GM12878 (cell line): Measurements from ENCODE around the gene CXXC5. TPM values are rescaled to one million over a fixed set of nuclear protein-coding genes. Genes with fewer than 3 reads are reported as not detected.

ENCODE experiments used
- ATAC-seq: fragments of 200-7000 bp; cut with Tn5 transposase; 3 replicates; pipeline ENCODE4 v1.9.1; 2020; ENCODE audit warnings: mild to moderate bottlenecking, moderate library complexity
- BruUV-seq: library from RNA; stranded (reverse); fragments of 400-500 nt; replicated peaks from 2 replicates; lab custom pipeline; 2021; lab: Mats Ljungman, UMichigan
- CTCF ChIA-PET: fragments of 300-600 bp; sonication (Branson Sonifier 250); formaldehyde crosslinking; extraction: SDS; loops from one replicate; lab custom pipeline; 2021; ENCODE audit warnings: inconsistent platforms; lab: Yijun Ruan, JAX
- POLR2A ChIA-PET: fragments of 350-600 bp; formaldehyde crosslinking; extraction: SDS; loops from one replicate; lab custom pipeline; 2021; ENCODE audit warnings: inconsistent platforms; lab: Charles Lee
- RAD21 ChIA-PET: fragments of 300-600 bp; sonication (Branson Sonifier 250); formaldehyde crosslinking; loops from one replicate; lab custom pipeline; 2023; ENCODE audit warnings: antibody characterized with exemption; ENCODE audit not compliant: unreplicated experiment; lab: Charles Lee
- SMC1A ChIA-PET: fragments of 300-600 bp; sonication (Branson Sonifier 250); formaldehyde crosslinking; loops from one replicate; lab custom pipeline; 2023; ENCODE audit not compliant: unreplicated experiment, uncharacterized antibody; lab: Charles Lee
- DNase-seq: peaks from one replicate; pipeline ENCODE4 v3.0.0-alpha.2; 2011; ENCODE audit warnings: low read depth, low spot score
- FAIRE-seq: peaks from 3 replicates; lab custom pipeline; 2011; peaks lifted over from hg19 to GRCh38; lab: Jason Lieb, UNC
- H2AFZ ChIP-seq: 2 replicates; pipeline ENCODE4 v1.6.0; 2011; ENCODE audit warnings: low read depth, low read length, control low read depth; ENCODE audit not compliant: control insufficient read depth
- H3K27ac ChIP-seq: 2 replicates; pipeline ENCODE4 v1.5.1; 2011; ENCODE audit warnings: control low read depth; ENCODE audit not compliant: control insufficient read depth, insufficient read depth
- H3K27me3 ChIP-seq, 2 experiments: replicated peaks in 1 of 2; 2 replicates each; pipeline versions ENCODE4 v1.6.0 to v1.6.1; 2011; ENCODE audit warnings: low read length in 1 of 2; ENCODE audit not compliant: control insufficient read depth in 2 of 2, insufficient read depth in 2 of 2
- H3K36me3 ChIP-seq, 2 experiments: 2 replicates each; pipeline ENCODE4 v1.5.1; 2011; ENCODE audit warnings: low read length in 1 of 2; ENCODE audit not compliant: control insufficient read depth in 2 of 2, insufficient read depth in 2 of 2
- H3K4me1 ChIP-seq: 2 replicates; pipeline ENCODE4 v1.6.1; 2011; ENCODE audit warnings: mild to moderate bottlenecking, low read length, moderate library complexity, mixed read lengths; ENCODE audit not compliant: control insufficient read depth, insufficient read depth
- H3K4me2 ChIP-seq: 2 replicates; pipeline ENCODE4 v1.6.0; 2011; ENCODE audit warnings: control low read depth; ENCODE audit not compliant: control insufficient read depth, insufficient read depth
- H3K4me3 ChIP-seq: fragments of 200-600 bp; sonication (generic); 2 replicates; pipeline ENCODE4 v1.5.1; 2016
- H3K79me2 ChIP-seq: 2 replicates; pipeline ENCODE4 v1.6.0; 2011; ENCODE audit warnings: low read length; ENCODE audit not compliant: control insufficient read depth, insufficient read depth
- H3K9ac ChIP-seq: 2 replicates; pipeline ENCODE4 v1.8.0; 2011; ENCODE audit warnings: low read length, control low read depth, mixed read lengths; ENCODE audit not compliant: control insufficient read depth, insufficient read depth
- H3K9me3 ChIP-seq: replicated peaks from 3 replicates; pipeline ENCODE4 v1.5.1; 2011; ENCODE audit warnings: mild to moderate bottlenecking, low read length; ENCODE audit not compliant: control insufficient read depth, insufficient read depth
- H4K20me1 ChIP-seq: 2 replicates; pipeline ENCODE4 v1.6.0; 2011; ENCODE audit not compliant: control insufficient read depth, insufficient read depth
- CHD4 ChIP-seq: fragments of 200-600 bp; sonication (generic); IDR thresholded peaks from 2 replicates; pipeline ENCODE4 v1.6.1; 2016; ENCODE audit warnings: mild to moderate bottlenecking
- EGR1 ChIP-seq, 2 experiments: IDR thresholded peaks; 1 replicate in 1 of 2; 2 replicates in 1 of 2; pipeline ENCODE4 v1.6.1; 2011 to 2012; ENCODE audit warnings: low read depth in 2 of 2, low read length in 2 of 2, borderline replicate concordance in 1 of 2, mild to moderate bottlenecking in 1 of 2, moderate library complexity in 1 of 2
- HDGF ChIP-seq: fragments of 450-650 bp; IDR thresholded peaks from 2 replicates; pipeline ENCODE4 v1.6.1; 2016; ENCODE audit warnings: antibody characterized with exemption
- NFYB ChIP-seq: IDR thresholded peaks from 2 replicates; pipeline ENCODE4 v1.6.1; 2011; ENCODE audit warnings: low read depth, mild to moderate bottlenecking, low read length, improper control_type of control experiment, moderate library complexity; ENCODE audit not compliant: insufficient read depth
- STAT1 ChIP-seq: fragments of 450-650 bp; conservative IDR thresholded peaks from 2 replicates; pipeline ENCODE4 v1.6.1; 2014; ENCODE audit warnings: antibody characterized with exemption, mild to moderate bottlenecking
- TCF12 ChIP-seq: IDR thresholded peaks from 2 replicates; pipeline ENCODE4 v1.6.1; 2011; ENCODE audit warnings: low read depth, mild to moderate bottlenecking, low read length
- TCF7 ChIP-seq: IDR thresholded peaks from 2 replicates; pipeline ENCODE4 v1.6.1; 2014; ENCODE audit warnings: antibody characterized with exemption, borderline replicate concordance
- USF1 ChIP-seq: IDR thresholded peaks from 2 replicates; pipeline ENCODE4 v1.6.1; 2011; ENCODE audit warnings: borderline replicate concordance, low read depth, mild to moderate bottlenecking, moderate library complexity, mixed read lengths, low read length; ENCODE audit not compliant: insufficient read depth; ENCODE audit errors: extremely low read length
- WGBS: methylation state at CpG from one replicate; pipeline ENCODE4 v1.1.6; 2016; ENCODE audit warnings: low lambda C conversion rate; ENCODE audit not compliant: insufficient replicate concordance, insufficient coverage; ENCODE audit errors: missing lambda C conversion rate; 5-methylcytosine and 5-hydroxymethylcytosine counted together
- in situ Hi-C: fragments of 300-500 bp; cut with MboI; formaldehyde crosslinking; loops from 9 replicates; pipeline ENCODE4 v1.14.3; 2018; ENCODE audit warnings: mixed read lengths
- intact Hi-C: fragments of 100-400 bp; cut with micrococcal nuclease; formaldehyde crosslinking; loops from one replicate; pipeline ENCODE4 v1.14.2; 2022; ENCODE audit not compliant: unreplicated experiment
- polyA plus RNA-seq, 11 experiments: library from polyadenylated mRNA; depleted of rRNA in 4 of 11; unstranded in 6 of 11; stranded (reverse) in 5 of 11; fragments of >200 nt; fragmentation: Nextera tagmentation in 4 of 11; fragmentation: Illumina TruSeq in 1 of 11; extraction: Ambion mirVana in 4 of 11; extraction: Trizol in 1 of 11; gene quantifications; 1 replicate in 1 of 11; 2 replicates in 10 of 11; pipeline versions ENCODE4 v1.2.1 to v1.2.3, GENCODE V29; 2011 to 2016; ENCODE audit warnings: inconsistent platforms in 2 of 11, missing spikeins in 2 of 11, low read depth in 1 of 11
- total RNA-seq, 4 experiments: library from RNA; depleted of rRNA in 3 of 4; stranded (reverse); fragments of >200 nt in 3 of 4; fragmentation: Illumina TruSeq in 1 of 4; extraction: Trizol in 1 of 4; gene quantifications; 2 replicates each; pipeline versions ENCODE4 v1.2.1 to v1.2.3, GENCODE V29; 2013 to 2021

CXXC5 gene
- total and polyA plus RNA-seq, 10 of the 15 experiments (the other 5 are each of a cell fraction or from before 2014, with no cell fraction given) = 1.8 to 90.8 (median 40.7) TPM

GRCh38 chr5:139692148-139692547, 44.0 kb downstream of the CXXC5 start:
- no peak for FAIRE-seq
- no peak overlapping the region for H3K27ac ChIP-seq
- no peaks in the 10 kb centered on the region for H3K36me3 ChIP-seq
- ChIA-PET POLR2A (interaction anchor here (0.9 to 1.4 kb wide), 2 partner anchors 38 to 56 kb away, joined by 3 to 4 read pairs; no protein-coding TSS in a partner anchor), RAD21 (interaction anchor here (1.2 to 9.2 kb wide), 7 partner anchors 9 to 74 kb away, joined by 4 to 241 read pairs (median 24); no protein-coding TSS in a partner anchor), CTCF (interaction anchor here (1.2 to 10.5 kb wide), 7 partner anchors 8 to 271 kb away, joined by 3 to 335 read pairs (median 39); no protein-coding TSS in a partner anchor), SMC1A (interaction anchor here (1.1 to 7.7 kb wide), 6 partner anchors 10 to 81 kb away, joined by 3 to 212 read pairs (median 26); no protein-coding TSS in a partner anchor)
- ATAC-seq = no peak
- H3K4me1 ChIP-seq = peaks cover 12% of the 10 kb centered on the region
- H3K27me3 ChIP-seq = no peaks in the 10 kb centered on the region
- 56% methylated on average over 6 of the region's 6 CpGs for WGBS
- no peak for DNase-seq
- BruUV-seq = no TSS peak
- no peaks in the 10 kb centered on the region for H4K20me1 ChIP-seq
- in situ Hi-C loops = loop anchor here (5.0 kb wide), 1 partner anchor 60 kb away; no protein-coding TSS in a partner anchor
- no peaks in the 10 kb centered on the region for H3K79me2 ChIP-seq
- H3K9me3 ChIP-seq = no peaks in the 10 kb centered on the region
- no peak overlapping the region for H3K4me2 ChIP-seq
- H3K4me3 ChIP-seq = no peak overlapping the region
- no peak for TF ChIP-seq TCF7
- no peak for TF ChIP-seq CHD4
- no peak for TF ChIP-seq EGR1 (IDR thresholded peaks at IDR 0.05; ENCODE audit: borderline replicate concordance in 1 of 2, low read depth in 2 of 2, low read length in 2 of 2)
- TF ChIP-seq TCF12 = no peak
- H2AFZ ChIP-seq = no peak overlapping the region
- intact Hi-C loops = loop anchor here (5.0 kb wide), 1 partner anchor 40 kb away; no protein-coding TSS in a partner anchor
- H3K9ac ChIP-seq = no peak overlapping the region

GRCh38 chr5:139692679-139693308, 44.6 kb downstream of the CXXC5 start:
- ChIA-PET POLR2A (interaction anchor here (0.6 to 1.4 kb wide), 4 partner anchors 39 to 115 kb away, joined by 3 to 6 read pairs (median 4); partner anchors contain the start of gene CXXC5), CTCF (interaction anchor here (0.5 to 10.5 kb wide), 7 partner anchors 7 to 270 kb away, joined by 3 to 335 read pairs (median 39); no protein-coding TSS in a partner anchor), RAD21 (interaction anchor here (0.7 to 9.2 kb wide), 8 partner anchors 8 to 270 kb away, joined by 3 to 241 read pairs (median 14); partner anchors contain the start of gene CXXC5), SMC1A (interaction anchor here (0.7 to 7.7 kb wide), 9 partner anchors 15 to 81 kb away, joined by 3 to 212 read pairs (median 3); partner anchors contain the start of gene CXXC5)
- H3K4me1 ChIP-seq = peaks cover 12% of the 10 kb centered on the region
- FAIRE-seq (no peak), DNase-seq (no peak), ATAC-seq (no peak)
- H3K9me3 ChIP-seq = no peaks in the 10 kb centered on the region
- WGBS = 76% methylated on average over 8 of the region's 8 CpGs
- H3K27ac ChIP-seq = no peak overlapping the region
- H3K27me3 ChIP-seq = no peaks in the 10 kb centered on the region
- no peaks in the 10 kb centered on the region for H3K79me2 ChIP-seq
- no peaks in the 10 kb centered on the region for H3K36me3 ChIP-seq
- intact Hi-C loops = loop anchor here (5.0 kb wide), 1 partner anchor 40 kb away; no protein-coding TSS in a partner anchor
- in situ Hi-C loops = loop anchor here (5.0 kb wide), 1 partner anchor 60 kb away; no protein-coding TSS in a partner anchor
- no TSS peak for BruUV-seq
- TF ChIP-seq STAT1 = no peak
- no peak for TF ChIP-seq NFYB
- no peak for TF ChIP-seq HDGF
- TF ChIP-seq USF1 = peak; percentile 10
- no peak overlapping the region for H3K9ac ChIP-seq
- H4K20me1 ChIP-seq = no peaks in the 10 kb centered on the region
- H2AFZ ChIP-seq = no peak overlapping the region
- H3K4me2 ChIP-seq = no peak overlapping the region
- no peak overlapping the region for H3K4me3 ChIP-seq
